Ovary (tissue), 9 donors: ENCODE results near the gene SLC39A13. TPM values are rescaled to one million over a fixed set of nuclear protein-coding genes. Genes with fewer than 3 reads are reported as not detected.
A peak's percentile ranks its signal among the peaks of the same experiment; 100 is the strongest.

Experiments
- DNase-seq, 5 donors: peaks; one replicate each; pipeline ENCODE4 v3.0.0-alpha.2; 2019 to 2020
- H3K27ac ChIP-seq, 2 donors: fragments of 200-600 bp; one replicate each; pipeline versions ENCODE4 v1.5.1 to v1.8.0; 2019 to 2022
- H3K27me3 ChIP-seq: fragments of 200-600 bp; one replicate; pipeline ENCODE4 v1.8.0; 2022
- H3K36me3 ChIP-seq: fragments of 200-600 bp; sonication (generic); one replicate; pipeline ENCODE4 v1.5.1; 2019
- H3K4me1 ChIP-seq: one replicate; pipeline ENCODE4 v1.8.1; 2013; ENCODE audit warnings: mild to moderate bottlenecking, moderate library complexity; ENCODE audit not compliant: insufficient read depth
- H3K4me3 ChIP-seq: fragments of 200-600 bp; sonication (generic); one replicate; pipeline ENCODE4 v1.5.1; 2017
- H3K9me3 ChIP-seq, 2 donors: fragments of 200-600 bp in 1 of 2; sonication (generic) in 1 of 2; one replicate each; pipeline versions ENCODE4 v1.5.1 to v1.8.1; 2013 to 2019; ENCODE audit warnings: mild to moderate bottlenecking in 1 of 2, moderate library complexity in 1 of 2
- CTCF ChIP-seq, 3 donors: fragments of 450-650 bp in 2 of 3; fragments of 200-600 bp in 1 of 3; IDR thresholded peaks; one replicate each; pipeline versions ENCODE4 v1.5.1 to v1.8.0; 2016 to 2022; ENCODE audit warnings: antibody characterized with exemption in 3 of 3, mild to moderate bottlenecking in 1 of 3
- EP300 ChIP-seq: sonication (generic); formaldehyde crosslinking; IDR thresholded peaks from one replicate; pipeline ENCODE4 v1.6.1; 2017; ENCODE audit warnings: antibody characterized with exemption
- POLR2A ChIP-seq: fragments of 450-650 bp; IDR thresholded peaks from one replicate; pipeline ENCODE4 v1.6.1; 2017; ENCODE audit warnings: antibody characterized with exemption, mild to moderate bottlenecking, moderate library complexity
- WGBS, 3 donors: extraction: QIAGEN DNeasy Blood & Tissue Kit in 1 of 3; methylation state at CpG; one replicate each; pipeline versions ENCODE4 v1.1.5 to v1.1.7; 2013 to 2017; 5-methylcytosine and 5-hydroxymethylcytosine counted together
- intact Hi-C, 4 donors: fragments of 100-400 bp; cut with DNase I; formaldehyde crosslinking; loops; one replicate each; pipeline versions ENCODE4 v1.11.0 to v1.15.1; 2022 to 2023
- polyA plus RNA-seq, 2 donors: library from polyadenylated mRNA; stranded (reverse); fragments of 200-250 nt in 1 of 2; fragments of 350-450 nt in 1 of 2; fragmentation: Illumina TruSeq in 1 of 2; extraction: RNeasy Lipid Tissue Mini Kit (QIAGEN cat#74804) in 1 of 2; gene quantifications; one replicate each; pipeline ENCODE4 v1.2.3, GENCODE V29; 2013 to 2014
- total RNA-seq, 7 donors: library from RNA; depleted of rRNA in 2 of 7; stranded (reverse); fragments of >200 nt in 2 of 7; fragmentation: NEBNext Ultra II Directional in 3 of 7; extraction: Animal tissue kit (Norgen Biotek cat#: 25700) in 3 of 7; gene quantifications; one replicate each; pipeline versions ENCODE4 v1.1.0 to v1.2.4, GENCODE V29; 2016 to 2023
- donor health status: DM: no; HTN: no; CAD: no; lungs with moderate emphysema.
- donor health status: DM: no; HTN: no; CAD: no.
- donor health status: Bipolar disorder and iron deficiency.
- donor health status: DM: yes; HTN: yes; CAD: no.
- donor health status: DM: no; HTN: no; CAD: no.
- donor health status: DM: yes; HTN: yes; CAD: no.

Gene SLC39A13
- total and polyA plus RNA-seq, 9 donors, result 2.8 to 60.2 (median 51.7) TPM

GRCh38 chr11:47413351-47413750 is 5.0 kb downstream of the SLC39A13 start:
- no peaks in the 10 kb centered on the region for H3K36me3 ChIP-seq
- intact Hi-C loops, result loop anchor here in 1 of 4 donors (10.0 kb wide), 1 partner anchor 229 kb away; the partner anchor contains the start of gene PACSIN3
- WGBS, 3 donors, result 66 to 81% (median 76%) methylated on average over 11 to 13 of the region's 13 CpGs
- no peak overlapping the region for H3K4me3 ChIP-seq
- no peak for DNase-seq
- no peaks in the 10 kb centered on the region for H3K27me3 ChIP-seq
- H3K9me3 ChIP-seq, result no peaks in the 10 kb centered on the region
- H3K27ac ChIP-seq, result no peak overlapping the region
- H3K4me1 ChIP-seq, result peaks cover 2% of the 10 kb centered on the region
- TF ChIP-seq POLR2A, result no peak

- H3K27me3 ChIP-seq, result no peaks in the 10 kb centered on the region
- peak overlapping the region in 1 of 2 donors; percentile 12 for H3K27ac ChIP-seq
- no peak for TF ChIP-seq CTCF (IDR thresholded peaks at IDR 0.05)
- no peak for TF ChIP-seq POLR2A
- TF ChIP-seq EP300, result no peak
- H3K4me1 ChIP-seq, result peaks cover 1% of the 10 kb centered on the region
- 30 to 42% (median 31%) methylated on average over 16 of the region's 16 CpGs for WGBS, 3 donors
- H3K4me3 ChIP-seq, result no peak overlapping the region
- DNase-seq, result peak in 3 of 5 donors; percentile 54 to 70 (median 66)
- no peaks in the 10 kb centered on the region for H3K36me3 ChIP-seq
- intact Hi-C loops, result loop anchor here in 1 of 4 donors (10.0 kb wide), 1 partner anchor 229 kb away; the partner anchor contains the start of gene PACSIN3
- no peaks in the 10 kb centered on the region for H3K9me3 ChIP-seq
Measured at GRCh38 chr11:47413908-47414684, 5.7 kb downstream of the SLC39A13 start.

- intact Hi-C loops, result loop anchor here in 1 of 4 donors (10.0 kb wide), 1 partner anchor 230 kb away; the partner anchor contains the start of gene PACSIN3
- no peak for DNase-seq
- Histone ChIP-seq H3K4me3 (no peak overlapping the region), H3K4me1 (no peaks in the 10 kb centered on the region), H3K27me3 (no peaks in the 10 kb centered on the region), H3K36me3 (no peaks in the 10 kb centered on the region), H3K9me3 (no peaks in the 10 kb centered on the region), H3K27ac (no peak overlapping the region)
- TF ChIP-seq CTCF (IDR thresholded peaks at IDR 0.05) (no peak), POLR2A (no peak), EP300 (no peak)
- WGBS, 3 donors, result 84 to 92% (median 88%) methylated on average over 13 to 19 of the region's 19 CpGs
Measured at GRCh38 chr11:47414685-47415070, 6.3 kb downstream of the SLC39A13 start.

GRCh38 chr11:47415091-47415854 is 6.9 kb downstream of the SLC39A13 start:
- H3K4me3 ChIP-seq, result no peak overlapping the region
- no peaks in the 10 kb centered on the region for H3K9me3 ChIP-seq
- no peaks in the 10 kb centered on the region for H3K4me1 ChIP-seq
- no peaks in the 10 kb centered on the region for H3K36me3 ChIP-seq
- peak overlapping the region; percentile 41 to 72 for H3K27ac ChIP-seq
- WGBS, 3 donors, result 70 to 78% (median 72%) methylated on average over 30 to 31 of the region's 31 CpGs
- DNase-seq, result peak in 1 of 5 donors; percentile 36
- TF ChIP-seq EP300 (no peak), CTCF (IDR thresholded peaks at IDR 0.05) (no peak), POLR2A (no peak)
- H3K27me3 ChIP-seq, result no peaks in the 10 kb centered on the region
- intact Hi-C loops, result loop anchor here in 1 of 4 donors (10.0 kb wide), 1 partner anchor 230 kb away; the partner anchor contains the start of gene PACSIN3
